HCT116 (cell line): ENCODE results near the gene AP1G1.

ENCODE experiments used
- EZH2 ChIP-seq: fragments of 200-600 bp; sonication (generic); IDR thresholded peaks from 2 replicates; pipeline ENCODE4 v1.6.1; 2017; ENCODE audit warnings: antibody characterized with exemption, mixed run types
- FOSL1 ChIP-seq: IDR thresholded peaks from 2 replicates; pipeline ENCODE4 v1.6.1; 2012; ENCODE audit warnings: low read depth
- JUND ChIP-seq: IDR thresholded peaks from 2 replicates; pipeline ENCODE4 v1.6.1; 2012
- POLR2A ChIP-seq: IDR thresholded peaks from 2 replicates; pipeline ENCODE4 v1.7.0; 2011; ENCODE audit warnings: borderline replicate concordance; ENCODE audit not compliant: insufficient read depth, insufficient read length; ENCODE audit errors: extremely low read depth
- RAD21 ChIP-seq: IDR thresholded peaks from 2 replicates; pipeline ENCODE4 v1.6.1; 2012; ENCODE audit warnings: low read depth, mild to moderate bottlenecking
- TCF7L2 ChIP-seq: IDR thresholded peaks from 2 replicates; pipeline ENCODE4 v1.7.0; 2011; ENCODE audit warnings: borderline replicate concordance, inconsistent platforms; ENCODE audit not compliant: insufficient read depth, insufficient read length; ENCODE audit errors: extremely low read depth
- TF ChIP-seq, protein P1 (sequence below), 3 experiments: fragments of 200-600 bp in 1 of 3; sonication (generic) in 1 of 3; IDR thresholded peaks in 2 of 3; conservative IDR thresholded peaks in 1 of 3; 2 replicates each; pipeline ENCODE4 v1.5.1; 2012 to 2017; ENCODE audit warnings: low read depth in 2 of 3, low read length in 2 of 3, antibody characterized with exemption in 1 of 3, borderline replicate concordance in 1 of 3, control low read depth in 1 of 3, mild to moderate bottlenecking in 1 of 3, mixed read lengths in 1 of 3, mixed run types in 1 of 3, moderate library complexity in 1 of 3; ENCODE audit not compliant: insufficient read depth in 1 of 3
- TF ChIP-seq, protein P2 (sequence below): IDR thresholded peaks from 2 replicates; pipeline ENCODE4 v1.6.1; 2012

DNA sequence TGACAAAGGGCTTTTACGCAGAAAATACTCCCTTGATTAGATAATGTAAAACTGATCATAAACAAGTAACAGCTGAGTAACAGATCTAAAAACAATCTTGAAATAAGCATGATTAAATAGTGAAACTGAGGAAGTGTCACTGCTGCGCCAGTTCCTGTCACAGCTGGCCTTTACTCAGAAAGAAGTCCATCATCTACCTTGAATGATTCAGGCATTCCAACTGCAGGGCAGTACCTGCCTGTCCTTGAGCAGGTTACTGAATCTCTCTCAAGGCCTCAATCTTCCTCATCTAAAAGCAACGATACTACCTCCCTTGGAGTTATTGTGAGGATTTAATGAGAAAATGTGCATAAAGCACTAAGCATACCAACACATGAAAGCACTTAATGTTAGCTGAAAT, 96.8 kb downstream of the AP1G1 start:
- TF ChIP-seq FOSL1 (no peak), EZH2 (no peak), TCF7L2 (no peak), JUND (no peak), RAD21 (no peak), POLR2A (no peak)
- TF ChIP-seq, protein P1, sequence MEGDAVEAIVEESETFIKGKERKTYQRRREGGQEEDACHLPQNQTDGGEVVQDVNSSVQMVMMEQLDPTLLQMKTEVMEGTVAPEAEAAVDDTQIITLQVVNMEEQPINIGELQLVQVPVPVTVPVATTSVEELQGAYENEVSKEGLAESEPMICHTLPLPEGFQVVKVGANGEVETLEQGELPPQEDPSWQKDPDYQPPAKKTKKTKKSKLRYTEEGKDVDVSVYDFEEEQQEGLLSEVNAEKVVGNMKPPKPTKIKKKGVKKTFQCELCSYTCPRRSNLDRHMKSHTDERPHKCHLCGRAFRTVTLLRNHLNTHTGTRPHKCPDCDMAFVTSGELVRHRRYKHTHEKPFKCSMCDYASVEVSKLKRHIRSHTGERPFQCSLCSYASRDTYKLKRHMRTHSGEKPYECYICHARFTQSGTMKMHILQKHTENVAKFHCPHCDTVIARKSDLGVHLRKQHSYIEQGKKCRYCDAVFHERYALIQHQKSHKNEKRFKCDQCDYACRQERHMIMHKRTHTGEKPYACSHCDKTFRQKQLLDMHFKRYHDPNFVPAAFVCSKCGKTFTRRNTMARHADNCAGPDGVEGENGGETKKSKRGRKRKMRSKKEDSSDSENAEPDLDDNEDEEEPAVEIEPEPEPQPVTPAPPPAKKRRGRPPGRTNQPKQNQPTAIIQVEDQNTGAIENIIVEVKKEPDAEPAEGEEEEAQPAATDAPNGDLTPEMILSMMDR (IDR thresholded peaks at IDR 0.05 in 2 of 3, conservative IDR thresholded peaks at IDR 0.05 in 1 of 3; ENCODE audit: borderline replicate concordance in 1 of 3, insufficient read depth in 1 of 3, low read depth in 2 of 3, low read length in 2 of 3): no peak
- TF ChIP-seq, protein P2, sequence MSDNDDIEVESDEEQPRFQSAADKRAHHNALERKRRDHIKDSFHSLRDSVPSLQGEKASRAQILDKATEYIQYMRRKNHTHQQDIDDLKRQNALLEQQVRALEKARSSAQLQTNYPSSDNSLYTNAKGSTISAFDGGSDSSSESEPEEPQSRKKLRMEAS: no peak
